CD4-positive, alpha-beta T cell treated with Interleukin-15 for 1 hour (primary cell): ENCODE measurements around the gene PRR20A.
"Not testable (repeated sequence)": the region's sequence is repeated elsewhere in the genome, so short reads cannot be mapped to it uniquely, and the experiment has no call there.

Experiments used
- DNase-seq: peaks from one replicate; pipeline ENCODE4 v3.0.0-alpha.2; 2020

Gene PRR20A

DNA sequence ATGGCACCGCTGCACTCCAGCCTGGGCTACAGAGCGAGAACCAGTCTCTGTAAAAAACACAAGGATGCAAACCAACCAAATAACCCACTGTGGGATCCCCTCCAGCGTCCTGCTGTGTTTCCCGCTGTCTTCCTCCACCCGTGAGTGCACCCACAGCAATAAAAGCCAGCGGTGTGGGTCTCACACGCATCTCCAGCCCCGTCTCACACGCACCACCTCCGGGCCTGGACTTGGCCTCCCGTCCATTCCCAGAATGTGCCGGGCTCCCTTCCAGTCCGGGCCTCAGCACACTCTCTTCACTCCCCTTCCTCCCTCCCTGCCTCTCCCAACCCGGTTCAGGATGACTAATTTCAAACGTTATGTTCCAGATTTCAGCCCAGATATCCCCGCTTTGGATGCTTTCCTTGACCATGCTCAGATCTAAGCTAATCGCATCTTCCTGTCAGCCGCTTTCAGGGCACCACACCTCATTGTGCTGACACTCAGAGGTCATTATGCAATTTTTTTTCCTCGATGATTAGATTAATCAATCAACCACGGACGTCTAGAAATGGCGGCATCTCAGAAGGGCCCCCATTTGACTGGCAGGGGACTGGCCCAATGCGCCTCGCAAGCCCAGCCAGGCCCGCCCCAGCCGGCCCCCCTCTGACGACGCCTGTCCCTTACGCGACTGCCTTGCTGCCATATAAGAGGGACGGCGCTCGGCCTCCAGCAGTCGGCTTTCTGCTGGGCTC lies at the start of gene PRR20A:
Gene PRR20A, plus strand, starts transcription at position 684 of the 734 bp plus-strand sequence. CDS start 387 bp downstream, outside the sequence.
- DNase-seq: not testable (repeated sequence)

DNA sequence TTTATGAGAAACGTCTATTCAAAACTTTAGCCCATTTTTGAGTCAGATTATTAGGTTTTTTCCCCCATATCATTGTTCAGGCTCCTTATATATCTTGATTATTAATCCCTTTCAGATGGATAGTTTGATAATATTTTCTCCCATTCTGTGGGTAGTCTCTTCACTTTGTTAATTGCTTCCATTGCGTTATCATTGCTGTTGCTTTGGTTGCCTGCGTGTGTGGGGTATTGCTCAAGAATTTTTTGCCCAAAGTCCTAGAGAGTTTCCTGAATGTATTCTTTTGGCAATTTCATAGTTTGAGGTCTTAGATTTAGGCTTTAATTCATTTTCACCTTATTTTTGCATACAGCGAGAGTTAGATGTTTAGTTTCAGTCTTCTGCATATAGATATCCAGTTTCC lies 25.8 kb upstream of the PRR20A start:
- DNase-seq: no peak

- no peak for DNase-seq
These were observed 17.0 kb upstream of the PRR20A start for GRCh38 chr13:57123681-57124080.

DNA sequence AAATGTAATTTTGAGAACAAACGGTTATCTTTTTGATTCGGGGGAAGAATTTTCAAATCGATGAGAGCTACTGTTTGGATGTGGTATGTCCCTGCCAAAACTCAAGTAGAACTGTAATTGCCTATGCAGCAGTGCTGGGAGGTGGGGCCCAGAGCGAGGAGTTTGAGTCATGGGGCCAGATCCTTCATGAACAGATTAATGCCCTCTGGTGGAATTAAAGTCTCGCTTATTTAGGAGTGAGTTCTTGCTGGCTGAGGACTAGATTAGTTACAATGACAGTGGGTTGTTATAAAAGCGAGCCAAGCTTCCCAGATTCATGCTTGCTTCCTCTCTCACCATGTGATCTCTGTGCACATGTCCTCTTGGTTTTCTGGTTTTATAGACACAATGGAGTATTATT lies 11.8 kb upstream of the PRR20A start:
- no peak for DNase-seq

- DNase-seq: no peak
These were observed 4.6 kb upstream of the PRR20A start for GRCh38 chr13:57136093-57136492.

GRCh38 chr13:57137585-57137984 lies 3.1 kb upstream of the PRR20A start:
- DNase-seq: no peak

GRCh38 chr13:57138988-57139387 lies 1.7 kb upstream of the PRR20A start:
- DNase-seq: no peak

GRCh38 chr13:57139781-57140180 lies 937 bp upstream of the PRR20A start:
- DNase-seq: not testable (repeated sequence)

- DNase-seq: not testable (repeated sequence)
These were observed 6.5 kb downstream of the PRR20A start, which contains the start of gene PRR20B for GRCh38 chr13:57147188-57147587. Gene PRR20B, plus strand, starts transcription at chr13:57147488. Its CDS starts 387 bp downstream, at chr13:57147875.

DNA sequence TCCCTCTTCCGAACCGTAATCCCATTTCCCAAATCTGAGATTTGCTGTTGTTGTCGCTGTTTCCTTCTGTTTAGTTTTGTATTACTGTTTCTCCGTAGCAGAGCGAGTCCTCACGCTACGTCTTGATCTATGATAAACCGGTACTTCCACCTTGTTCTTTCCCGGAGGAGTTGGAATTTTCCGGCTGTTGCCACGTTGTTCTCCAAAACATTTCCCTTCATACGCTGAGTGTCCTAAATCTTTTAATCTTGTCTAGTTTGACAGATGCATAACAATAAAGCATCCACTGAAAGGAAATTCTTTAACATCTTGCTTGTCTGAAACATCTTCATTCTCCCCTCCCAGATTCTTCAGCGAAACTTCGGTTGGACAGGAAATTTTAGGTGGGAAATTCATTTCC lies 7.4 kb downstream of the PRR20A start:
- DNase-seq: not testable (repeated sequence)

- DNase-seq: not testable (repeated sequence)
These were observed 13.0 kb downstream of the PRR20A start, which contains the start of gene PRR20C for GRCh38 chr13:57153761-57154160. Gene PRR20C, plus strand, starts transcription at chr13:57154061. Its CDS starts 387 bp downstream, at chr13:57154448.

- not testable (repeated sequence) for DNase-seq
These were observed 19.6 kb downstream of the PRR20A start, which contains the start of gene PRR20D for GRCh38 chr13:57160332-57160731. Gene PRR20D, plus strand, starts transcription at chr13:57160632. Its CDS starts 387 bp downstream, at chr13:57161019.

DNA sequence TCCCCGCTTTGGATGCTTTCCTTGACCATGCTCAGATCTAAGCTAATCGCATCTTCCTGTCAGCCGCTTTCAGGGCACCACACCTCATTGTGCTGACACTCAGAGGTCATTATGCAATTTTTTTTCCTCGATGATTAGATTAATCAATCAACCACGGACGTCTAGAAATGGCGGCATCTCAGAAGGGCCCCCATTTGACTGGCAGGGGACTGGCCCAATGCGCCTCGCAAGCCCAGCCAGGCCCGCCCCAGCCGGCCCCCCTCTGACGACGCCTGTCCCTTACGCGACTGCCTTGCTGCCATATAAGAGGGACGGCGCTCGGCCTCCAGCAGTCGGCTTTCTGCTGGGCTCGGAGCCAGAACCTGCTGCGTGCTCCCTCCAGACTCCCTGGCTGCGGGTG lies 26.2 kb downstream of the PRR20A start, which contains the start of gene PRR20E:
Gene PRR20E, plus strand, starts transcription at position 301 of the 400 bp plus-strand sequence. CDS start 387 bp downstream, outside the sequence.
- not testable (repeated sequence) for DNase-seq

GRCh38 chr13:57191667-57192066 lies 50.9 kb downstream of the PRR20A start:
- no peak for DNase-seq
